K562 (cell line): ENCODE results near the gene DOCK3. TPM values are rescaled to one million over a fixed set of nuclear protein-coding genes. Genes with fewer than 3 reads are reported as not detected.

ENCODE experiments used
- CCNT2 ChIP-seq: IDR thresholded peaks from 2 replicates; pipeline ENCODE4 v1.6.1; 2011; ENCODE audit warnings: borderline replicate concordance, low read depth, mild to moderate bottlenecking, moderate library complexity, mixed read lengths, low read length; ENCODE audit not compliant: insufficient read length; ENCODE audit errors: extremely low read depth
- CREB5 ChIP-seq: fragments of 250-450 bp; sonication (Bioruptor Pico); IDR thresholded peaks from 2 replicates; pipeline ENCODE4 v1.5.0; 2020; ENCODE audit warnings: mild to moderate bottlenecking
- E2F8 ChIP-seq: fragments of 450-650 bp; IDR thresholded peaks from 2 replicates; pipeline ENCODE4 v1.7.1; 2018; ENCODE audit warnings: mild to moderate bottlenecking, low read depth; ENCODE audit not compliant: partially characterized antibody
- JUN ChIP-seq, 2 experiments: sonication (generic) in 1 of 2; formaldehyde crosslinking in 1 of 2; IDR thresholded peaks; 2 replicates each; pipeline versions ENCODE4 v1.6.1 to v1.8.0; 2012 to 2022; ENCODE audit warnings: borderline replicate concordance in 2 of 2, mild to moderate bottlenecking in 2 of 2, improper control_type of control experiment in 1 of 2, low read depth in 1 of 2, low read length in 1 of 2, missing genetic modification reagents in 1 of 2
- KDM4B ChIP-seq, 2 experiments: fragments of 450-650 bp in 1 of 2; sonication (generic) in 1 of 2; IDR thresholded peaks; 2 replicates each; pipeline ENCODE4 v1.6.1; 2016 to 2017; ENCODE audit warnings: borderline replicate concordance in 2 of 2, antibody characterized with exemption in 1 of 2, low read depth in 1 of 2, mild to moderate bottlenecking in 1 of 2
- MCM7 ChIP-seq, 2 experiments: fragments of 450-650 bp; IDR thresholded peaks; 2 replicates each; pipeline ENCODE4 v1.6.1; 2016 to 2018
- MITF ChIP-seq: IDR thresholded peaks from 2 replicates; pipeline ENCODE4 v1.6.1; 2014; ENCODE audit warnings: antibody characterized with exemption
- PTBP1 ChIP-seq: fragments of 200-400 bp; formaldehyde crosslinking; IDR thresholded peaks from 2 replicates; pipeline ENCODE4 v1.6.1; 2017; ENCODE audit warnings: low read depth, low read length
- TBL1XR1 ChIP-seq, 2 experiments: IDR thresholded peaks; 2 replicates each; pipeline ENCODE4 v1.6.1; 2012; ENCODE audit warnings: improper control_type of control experiment in 2 of 2, low read length in 2 of 2, mild to moderate bottlenecking in 1 of 2
- TRIM25 ChIP-seq: fragments of 450-650 bp; IDR thresholded peaks from 2 replicates; pipeline ENCODE4 v1.7.0; 2016; ENCODE audit warnings: borderline replicate concordance
- WHSC1 ChIP-seq: IDR thresholded peaks from one replicate; pipeline ENCODE4 v1.6.1; 2012; ENCODE audit warnings: low read length, control low read depth, inconsistent platforms
- XRCC5 ChIP-seq: fragments of 200-400 bp; formaldehyde crosslinking; IDR thresholded peaks from 2 replicates; pipeline ENCODE4 v1.6.1; 2017; ENCODE audit warnings: low read depth, mild to moderate bottlenecking, low read length
- ZNF253 ChIP-seq: fragments of 250-450 bp; sonication (Bioruptor Pico); conservative IDR thresholded peaks from 2 replicates; pipeline ENCODE4 v1.6.1; 2021; ENCODE audit warnings: mild to moderate bottlenecking
- polyA plus RNA-seq, 8 experiments: library from polyadenylated mRNA; depleted of rRNA in 4 of 8; stranded (reverse) in 5 of 8; unstranded in 3 of 8; fragments of >200 nt; fragmentation: Nextera tagmentation in 2 of 8; fragmentation: Illumina TruSeq in 1 of 8; extraction: Ambion mirVana in 2 of 8; extraction: Trizol in 1 of 8; gene quantifications; 2 replicates each; pipeline versions ENCODE4 v1.2.1 to v1.2.3, GENCODE V29; 2011 to 2014; ENCODE audit warnings: inconsistent platforms in 1 of 8, missing spikeins in 1 of 8
- total RNA-seq, 7 experiments: library from RNA; depleted of rRNA in 6 of 7; stranded (reverse); fragments of >200 nt in 6 of 7; fragmentation: Illumina TruSeq in 2 of 7; extraction: Trizol in 2 of 7; gene quantifications; 2 replicates each; pipeline versions ENCODE4 v1.2.1 to v1.2.3, GENCODE V29; 2011 to 2021; ENCODE audit warnings: low replicate concordance in 1 of 7

Gene DOCK3
- total and polyA plus RNA-seq, 9 of the 15 experiments (the other 6 are each of a cell fraction or from before 2014, with no cell fraction given), result under 0.01 to 0.03 (median 0.01) TPM; not detected in 4

GRCh38 chr3:50652709-50653108, 22.0 kb upstream of the DOCK3 start (continued):
- TF ChIP-seq MCM7 (IDR thresholded peaks at IDR 0.05), result no peak
- TF ChIP-seq CCNT2, result no peak
- TF ChIP-seq TRIM25, result no peak
- no peak for TF ChIP-seq MITF
- no peak for TF ChIP-seq ZNF253 (CRISPR knock-in tag)
- no peak for TF ChIP-seq E2F8
- TF ChIP-seq WHSC1, result no peak
- TF ChIP-seq CREB5, result no peak
- no peak for TF ChIP-seq TBL1XR1 (IDR thresholded peaks at IDR 0.05; ENCODE audit: low read length in 2 of 2)
- TF ChIP-seq PTBP1, result no peak
- TF ChIP-seq XRCC5, result no peak
- TF ChIP-seq JUN (IDR thresholded peaks at IDR 0.05; ENCODE audit: borderline replicate concordance, low read depth, low read length), result no peak
- TF ChIP-seq JUN (CRISPR knock-in tag; IDR thresholded peaks at IDR 0.05; ENCODE audit: borderline replicate concordance), result no peak
- TF ChIP-seq KDM4B (IDR thresholded peaks at IDR 0.05; ENCODE audit: borderline replicate concordance in 2 of 2, low read depth in 1 of 2), result no peak
